Osteocyte (in vitro differentiated cells): ENCODE results near the gene AATK. TPM values are rescaled to one million over a fixed set of nuclear protein-coding genes. Genes with fewer than 3 reads are reported as not detected.

Experiments used
- DNase-seq: peaks from one replicate; pipeline ENCODE4 v3.0.0; 2021; ENCODE audit warnings: mixed read lengths; ENCODE audit not compliant: unreplicated experiment; ENCODE audit errors: extremely low spot score
- H3K27ac Mint-ChIP-seq: one replicate; pipeline ENCODE4 v1.8.0; 2021; ENCODE audit warnings: mild to moderate bottlenecking, mixed read lengths; ENCODE audit not compliant: unreplicated experiment
- H3K27me3 Mint-ChIP-seq: one replicate; pipeline ENCODE4 v1.8.0; 2021; ENCODE audit warnings: mixed read lengths; ENCODE audit not compliant: unreplicated experiment
- H3K36me3 Mint-ChIP-seq: one replicate; pipeline ENCODE4 v1.8.0; 2021; ENCODE audit warnings: mixed read lengths; ENCODE audit not compliant: unreplicated experiment
- H3K4me1 Mint-ChIP-seq: one replicate; pipeline ENCODE4 v1.8.0; 2021; ENCODE audit warnings: mixed read lengths; ENCODE audit not compliant: unreplicated experiment
- H3K4me3 Mint-ChIP-seq: one replicate; pipeline ENCODE4 v1.8.0; 2021; ENCODE audit warnings: mild to moderate bottlenecking, moderate library complexity, mixed read lengths; ENCODE audit not compliant: unreplicated experiment
- H3K9me3 Mint-ChIP-seq: one replicate; pipeline ENCODE4 v1.8.0; 2021; ENCODE audit warnings: mixed read lengths; ENCODE audit not compliant: unreplicated experiment
- total RNA-seq: library from RNA; stranded (reverse); gene quantifications from 2 replicates; pipeline ENCODE4 v1.2.1, GENCODE V29; 2021
- TF ChIP-seq, protein P1 (sequence below): fragments of 200-600 bp; sonication (generic); IDR thresholded peaks from 2 replicates; pipeline ENCODE4 v1.5.0; 2021; ENCODE audit warnings: antibody characterized with exemption, mild to moderate bottlenecking, moderate library complexity

Gene AATK
- total RNA-seq, 1 donor from 2014 or later = not detected

DNA sequence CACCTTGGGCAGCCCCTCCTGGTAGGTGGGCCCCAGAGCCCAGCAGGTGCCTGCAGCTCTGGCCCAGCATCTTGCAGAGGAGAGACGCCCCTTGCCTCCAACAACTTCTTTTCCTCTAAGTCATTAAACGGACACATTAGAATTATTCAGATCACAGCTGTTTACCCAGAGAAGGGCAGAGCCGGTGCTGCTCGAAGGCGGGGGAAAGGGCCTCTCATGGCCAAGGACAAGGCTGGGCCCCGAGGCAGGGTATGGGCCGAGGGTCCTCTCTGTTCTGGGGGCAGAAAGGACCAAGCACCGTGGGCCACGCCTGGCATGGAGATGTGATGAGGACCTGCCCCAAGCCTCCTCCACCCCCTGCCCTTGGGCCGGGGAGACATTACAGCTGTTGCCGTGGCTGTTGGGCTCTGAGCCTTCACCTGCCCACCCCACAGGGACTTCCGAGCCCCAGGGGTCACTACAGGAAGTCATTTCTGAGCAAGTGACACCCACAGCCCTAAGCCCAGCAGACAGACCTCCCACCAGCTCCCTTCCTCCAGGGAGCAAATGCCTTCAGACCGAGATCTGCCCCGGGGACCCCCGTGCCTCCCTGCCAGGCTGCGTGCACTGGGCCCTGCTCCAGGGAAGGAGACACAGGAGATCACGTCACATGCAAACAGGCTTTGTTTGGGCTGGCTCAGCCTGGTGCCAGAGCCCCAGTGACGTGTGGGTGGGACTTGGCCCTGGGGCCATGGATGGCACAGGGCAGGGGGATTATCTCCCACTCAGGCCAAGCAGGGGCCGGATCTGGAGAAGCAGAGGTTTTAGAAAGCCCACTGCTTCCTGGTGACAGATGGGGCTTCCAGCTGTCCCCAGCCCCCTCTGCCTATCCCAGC lies 1.4 kb downstream of the AATK start:
- no peaks in the 10 kb centered on the region for H3K9me3 Mint-ChIP-seq
- H3K4me1 Mint-ChIP-seq = peaks cover 2% of the 10 kb centered on the region
- no peak for DNase-seq
- TF ChIP-seq, protein P1, sequence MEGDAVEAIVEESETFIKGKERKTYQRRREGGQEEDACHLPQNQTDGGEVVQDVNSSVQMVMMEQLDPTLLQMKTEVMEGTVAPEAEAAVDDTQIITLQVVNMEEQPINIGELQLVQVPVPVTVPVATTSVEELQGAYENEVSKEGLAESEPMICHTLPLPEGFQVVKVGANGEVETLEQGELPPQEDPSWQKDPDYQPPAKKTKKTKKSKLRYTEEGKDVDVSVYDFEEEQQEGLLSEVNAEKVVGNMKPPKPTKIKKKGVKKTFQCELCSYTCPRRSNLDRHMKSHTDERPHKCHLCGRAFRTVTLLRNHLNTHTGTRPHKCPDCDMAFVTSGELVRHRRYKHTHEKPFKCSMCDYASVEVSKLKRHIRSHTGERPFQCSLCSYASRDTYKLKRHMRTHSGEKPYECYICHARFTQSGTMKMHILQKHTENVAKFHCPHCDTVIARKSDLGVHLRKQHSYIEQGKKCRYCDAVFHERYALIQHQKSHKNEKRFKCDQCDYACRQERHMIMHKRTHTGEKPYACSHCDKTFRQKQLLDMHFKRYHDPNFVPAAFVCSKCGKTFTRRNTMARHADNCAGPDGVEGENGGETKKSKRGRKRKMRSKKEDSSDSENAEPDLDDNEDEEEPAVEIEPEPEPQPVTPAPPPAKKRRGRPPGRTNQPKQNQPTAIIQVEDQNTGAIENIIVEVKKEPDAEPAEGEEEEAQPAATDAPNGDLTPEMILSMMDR = no peak
- H3K4me3 Mint-ChIP-seq = no peak overlapping the region
- peaks cover 5% of the 10 kb centered on the region for H3K27me3 Mint-ChIP-seq
- no peak overlapping the region for H3K27ac Mint-ChIP-seq
- H3K36me3 Mint-ChIP-seq = no peaks in the 10 kb centered on the region

DNA sequence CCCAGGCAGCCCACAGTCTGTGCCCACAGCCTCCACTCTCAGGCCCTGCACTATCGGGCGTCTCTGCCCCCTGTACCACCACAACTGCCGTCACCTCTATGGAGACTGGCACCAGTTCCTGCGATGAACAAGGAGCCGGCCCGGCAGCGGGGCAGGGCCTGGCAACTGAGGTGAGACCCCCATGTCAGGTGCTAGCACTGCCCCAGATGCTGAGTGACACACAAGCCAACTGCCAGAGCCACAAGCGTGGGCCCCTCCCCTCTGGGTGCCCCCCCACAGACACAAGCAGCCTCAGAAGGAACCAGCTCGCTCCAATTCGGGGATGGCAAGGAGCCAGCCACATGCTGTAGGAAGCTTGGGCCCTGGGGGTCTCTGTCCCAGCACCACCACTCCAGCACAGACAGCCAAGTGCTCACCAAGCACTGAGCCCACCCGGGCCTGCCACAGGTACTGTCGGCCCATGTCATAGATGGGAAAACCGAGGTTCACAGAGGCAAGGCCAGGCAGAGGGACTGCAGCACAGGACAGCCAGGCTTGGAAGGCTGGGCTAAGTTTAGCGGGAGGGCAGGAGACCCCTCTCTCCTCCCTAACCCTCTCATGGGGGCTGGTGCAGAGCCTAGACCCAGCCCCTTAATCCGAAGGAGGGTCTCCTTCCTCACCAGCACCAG lies 2.2 kb downstream of the AATK start:
- Mint-ChIP-seq H3K9me3 (no peaks in the 10 kb centered on the region), H3K27me3 (peaks cover 5% of the 10 kb centered on the region), H3K4me3 (no peak overlapping the region), H3K36me3 (no peaks in the 10 kb centered on the region), H3K4me1 (peaks cover 2% of the 10 kb centered on the region), H3K27ac (no peak overlapping the region)
- DNase-seq = no peak
- TF ChIP-seq, protein P1 = no peak

DNA sequence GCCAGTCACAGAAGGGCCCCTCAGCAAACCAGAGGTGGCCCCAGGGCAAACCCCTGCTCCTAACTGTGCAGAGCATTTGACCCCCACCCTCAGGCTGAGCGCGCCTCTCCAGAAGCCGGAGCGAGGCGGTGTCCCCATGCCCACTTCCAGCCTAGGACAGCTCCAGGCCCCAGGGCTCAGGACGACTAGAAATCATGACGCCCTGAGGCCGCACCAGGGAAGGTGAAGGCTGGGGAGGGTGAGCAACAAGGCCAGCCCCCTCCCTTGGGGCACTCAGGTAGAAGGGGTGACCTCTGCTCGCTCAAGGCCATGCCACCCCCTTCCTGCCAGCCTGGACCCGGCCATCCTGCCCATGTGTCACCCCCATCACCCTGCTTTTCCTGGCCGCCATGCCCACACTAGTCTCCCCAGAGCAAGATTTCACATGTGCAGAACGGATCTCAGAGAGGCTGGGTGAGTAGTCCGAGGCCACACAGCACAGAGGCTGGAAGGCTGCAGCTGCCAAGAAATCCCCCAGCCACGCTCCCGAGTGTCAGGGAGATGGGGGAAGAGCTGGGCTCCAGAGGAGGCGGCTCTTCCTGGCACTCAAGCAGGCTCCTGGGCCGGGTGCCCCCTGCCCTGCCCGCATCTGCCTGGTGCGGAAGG lies 2.8 kb downstream of the AATK start:
- no peak overlapping the region for H3K27ac Mint-ChIP-seq
- peaks cover 5% of the 10 kb centered on the region for H3K27me3 Mint-ChIP-seq
- TF ChIP-seq, protein P1 = no peak
- peaks cover 2% of the 10 kb centered on the region for H3K4me1 Mint-ChIP-seq
- H3K36me3 Mint-ChIP-seq = no peaks in the 10 kb centered on the region
- no peak overlapping the region for H3K4me3 Mint-ChIP-seq
- no peaks in the 10 kb centered on the region for H3K9me3 Mint-ChIP-seq
- no peak for DNase-seq

DNA sequence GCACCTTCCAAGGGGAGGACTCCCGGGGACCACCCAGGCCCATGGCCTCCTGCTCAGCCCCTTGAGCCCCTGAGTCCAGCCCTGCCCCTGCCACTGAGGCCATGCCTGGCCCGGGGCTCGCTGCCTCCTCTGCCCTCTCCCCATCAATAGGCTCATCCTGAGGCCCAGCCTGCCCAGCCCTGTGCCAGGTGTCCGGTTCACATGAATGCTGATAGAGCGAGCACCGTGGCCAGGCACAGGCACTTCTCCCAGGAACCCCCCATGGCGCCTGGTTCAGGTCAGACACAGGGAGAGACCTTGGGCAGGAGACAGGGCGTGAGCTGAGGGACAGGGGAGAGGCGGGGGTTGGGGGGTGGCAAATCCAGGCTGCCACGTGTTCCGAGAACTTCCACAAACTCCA lies 3.5 kb downstream of the AATK start:
- no peak for DNase-seq
- H3K36me3 Mint-ChIP-seq = no peaks in the 10 kb centered on the region
- peaks cover 5% of the 10 kb centered on the region for H3K27me3 Mint-ChIP-seq
- no peak overlapping the region for H3K27ac Mint-ChIP-seq
- TF ChIP-seq, protein P1 = no peak
- H3K9me3 Mint-ChIP-seq = no peaks in the 10 kb centered on the region
- no peak overlapping the region for H3K4me3 Mint-ChIP-seq
- H3K4me1 Mint-ChIP-seq = peaks cover 2% of the 10 kb centered on the region

DNA sequence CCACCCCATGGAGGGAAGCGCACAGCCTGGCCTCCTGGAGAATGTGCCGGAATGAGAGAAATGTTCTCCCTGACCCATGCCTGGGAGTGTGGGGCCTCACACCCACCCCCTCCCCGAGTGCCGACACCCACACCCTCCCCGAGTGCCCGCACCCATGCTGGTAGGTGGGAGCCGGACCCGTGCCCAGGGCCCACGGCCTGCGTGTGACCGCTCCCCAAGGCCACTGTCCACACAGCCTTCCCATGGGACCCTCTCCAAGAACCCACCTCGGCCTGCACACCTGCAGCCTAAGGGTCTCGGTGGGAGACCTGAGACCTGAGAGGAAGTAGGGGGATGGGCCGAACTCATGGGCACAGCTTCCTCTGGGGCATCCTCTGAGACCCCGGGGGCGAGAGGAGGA lies 4.0 kb downstream of the AATK start:
- no peaks in the 10 kb centered on the region for H3K9me3 Mint-ChIP-seq
- TF ChIP-seq, protein P1 = no peak
- no peaks in the 10 kb centered on the region for H3K36me3 Mint-ChIP-seq
- H3K27ac Mint-ChIP-seq = no peak overlapping the region
- H3K4me3 Mint-ChIP-seq = no peak overlapping the region
- peaks cover under 1% of the 10 kb centered on the region for H3K27me3 Mint-ChIP-seq
- DNase-seq = no peak
- H3K4me1 Mint-ChIP-seq = no peaks in the 10 kb centered on the region
